Mammary epithelial cell (primary cell): Measurements from ENCODE around the gene TBXAS1.

Experiments used
- EZH2 ChIP-seq: IDR thresholded peaks from 2 replicates; pipeline ENCODE4 v1.6.1; 2012; ENCODE audit warnings: low read length, inconsistent platforms, borderline replicate concordance
- TF ChIP-seq, protein P1 (sequence below), 2 donors: IDR thresholded peaks in 1 of 2; conservative IDR thresholded peaks in 1 of 2; 2 replicates each; pipeline ENCODE4 v1.5.1; 2011 to 2012; ENCODE audit warnings: inconsistent platforms in 2 of 2, low read length in 2 of 2, mild to moderate bottlenecking in 2 of 2, control low read depth in 1 of 2, low read depth in 1 of 2; ENCODE audit not compliant: insufficient read depth in 1 of 2; ENCODE audit errors: extremely low read depth in 1 of 2

- TF ChIP-seq, protein P1, sequence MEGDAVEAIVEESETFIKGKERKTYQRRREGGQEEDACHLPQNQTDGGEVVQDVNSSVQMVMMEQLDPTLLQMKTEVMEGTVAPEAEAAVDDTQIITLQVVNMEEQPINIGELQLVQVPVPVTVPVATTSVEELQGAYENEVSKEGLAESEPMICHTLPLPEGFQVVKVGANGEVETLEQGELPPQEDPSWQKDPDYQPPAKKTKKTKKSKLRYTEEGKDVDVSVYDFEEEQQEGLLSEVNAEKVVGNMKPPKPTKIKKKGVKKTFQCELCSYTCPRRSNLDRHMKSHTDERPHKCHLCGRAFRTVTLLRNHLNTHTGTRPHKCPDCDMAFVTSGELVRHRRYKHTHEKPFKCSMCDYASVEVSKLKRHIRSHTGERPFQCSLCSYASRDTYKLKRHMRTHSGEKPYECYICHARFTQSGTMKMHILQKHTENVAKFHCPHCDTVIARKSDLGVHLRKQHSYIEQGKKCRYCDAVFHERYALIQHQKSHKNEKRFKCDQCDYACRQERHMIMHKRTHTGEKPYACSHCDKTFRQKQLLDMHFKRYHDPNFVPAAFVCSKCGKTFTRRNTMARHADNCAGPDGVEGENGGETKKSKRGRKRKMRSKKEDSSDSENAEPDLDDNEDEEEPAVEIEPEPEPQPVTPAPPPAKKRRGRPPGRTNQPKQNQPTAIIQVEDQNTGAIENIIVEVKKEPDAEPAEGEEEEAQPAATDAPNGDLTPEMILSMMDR (conservative IDR thresholded peaks at IDR 0.05 in 1 of 2, IDR thresholded peaks at IDR 0.05 in 1 of 2; ENCODE audit: extremely low read depth in 1 of 2, insufficient read depth in 1 of 2, low read depth in 1 of 2, low read length in 2 of 2), result no peak
- no peak for TF ChIP-seq EZH2
These were observed 101.4 kb downstream of the TBXAS1 start for GRCh38 chr7:139930286-139930965.
